ENCODE results near the gene MGRN1.

DNA sequence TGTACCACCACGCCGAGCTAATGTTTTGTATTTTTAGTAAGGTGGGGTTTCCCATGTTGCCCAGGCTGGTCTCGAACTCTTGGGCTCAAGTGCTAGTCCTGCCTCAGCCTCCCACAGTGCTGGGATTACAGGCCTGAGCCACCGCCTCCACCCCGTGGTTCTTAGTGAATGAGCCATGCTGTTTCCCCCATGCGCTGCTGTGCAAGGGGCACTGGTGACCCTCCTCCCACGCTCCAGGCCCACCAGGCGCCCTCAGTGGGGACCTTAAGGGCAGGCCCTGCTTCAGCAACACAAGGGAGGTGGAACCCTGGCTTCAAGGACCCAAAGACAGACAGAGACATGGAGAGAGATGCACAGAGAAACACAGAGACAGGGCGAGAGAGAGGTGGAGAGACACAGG is 53.4 kb downstream of the MGRN1 start:
- TF ChIP-seq, protein P1, sequence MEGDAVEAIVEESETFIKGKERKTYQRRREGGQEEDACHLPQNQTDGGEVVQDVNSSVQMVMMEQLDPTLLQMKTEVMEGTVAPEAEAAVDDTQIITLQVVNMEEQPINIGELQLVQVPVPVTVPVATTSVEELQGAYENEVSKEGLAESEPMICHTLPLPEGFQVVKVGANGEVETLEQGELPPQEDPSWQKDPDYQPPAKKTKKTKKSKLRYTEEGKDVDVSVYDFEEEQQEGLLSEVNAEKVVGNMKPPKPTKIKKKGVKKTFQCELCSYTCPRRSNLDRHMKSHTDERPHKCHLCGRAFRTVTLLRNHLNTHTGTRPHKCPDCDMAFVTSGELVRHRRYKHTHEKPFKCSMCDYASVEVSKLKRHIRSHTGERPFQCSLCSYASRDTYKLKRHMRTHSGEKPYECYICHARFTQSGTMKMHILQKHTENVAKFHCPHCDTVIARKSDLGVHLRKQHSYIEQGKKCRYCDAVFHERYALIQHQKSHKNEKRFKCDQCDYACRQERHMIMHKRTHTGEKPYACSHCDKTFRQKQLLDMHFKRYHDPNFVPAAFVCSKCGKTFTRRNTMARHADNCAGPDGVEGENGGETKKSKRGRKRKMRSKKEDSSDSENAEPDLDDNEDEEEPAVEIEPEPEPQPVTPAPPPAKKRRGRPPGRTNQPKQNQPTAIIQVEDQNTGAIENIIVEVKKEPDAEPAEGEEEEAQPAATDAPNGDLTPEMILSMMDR (IDR thresholded peaks at IDR 0.05; ENCODE audit: insufficient read depth, low read length): no peak
- TF ChIP-seq, protein P2, sequence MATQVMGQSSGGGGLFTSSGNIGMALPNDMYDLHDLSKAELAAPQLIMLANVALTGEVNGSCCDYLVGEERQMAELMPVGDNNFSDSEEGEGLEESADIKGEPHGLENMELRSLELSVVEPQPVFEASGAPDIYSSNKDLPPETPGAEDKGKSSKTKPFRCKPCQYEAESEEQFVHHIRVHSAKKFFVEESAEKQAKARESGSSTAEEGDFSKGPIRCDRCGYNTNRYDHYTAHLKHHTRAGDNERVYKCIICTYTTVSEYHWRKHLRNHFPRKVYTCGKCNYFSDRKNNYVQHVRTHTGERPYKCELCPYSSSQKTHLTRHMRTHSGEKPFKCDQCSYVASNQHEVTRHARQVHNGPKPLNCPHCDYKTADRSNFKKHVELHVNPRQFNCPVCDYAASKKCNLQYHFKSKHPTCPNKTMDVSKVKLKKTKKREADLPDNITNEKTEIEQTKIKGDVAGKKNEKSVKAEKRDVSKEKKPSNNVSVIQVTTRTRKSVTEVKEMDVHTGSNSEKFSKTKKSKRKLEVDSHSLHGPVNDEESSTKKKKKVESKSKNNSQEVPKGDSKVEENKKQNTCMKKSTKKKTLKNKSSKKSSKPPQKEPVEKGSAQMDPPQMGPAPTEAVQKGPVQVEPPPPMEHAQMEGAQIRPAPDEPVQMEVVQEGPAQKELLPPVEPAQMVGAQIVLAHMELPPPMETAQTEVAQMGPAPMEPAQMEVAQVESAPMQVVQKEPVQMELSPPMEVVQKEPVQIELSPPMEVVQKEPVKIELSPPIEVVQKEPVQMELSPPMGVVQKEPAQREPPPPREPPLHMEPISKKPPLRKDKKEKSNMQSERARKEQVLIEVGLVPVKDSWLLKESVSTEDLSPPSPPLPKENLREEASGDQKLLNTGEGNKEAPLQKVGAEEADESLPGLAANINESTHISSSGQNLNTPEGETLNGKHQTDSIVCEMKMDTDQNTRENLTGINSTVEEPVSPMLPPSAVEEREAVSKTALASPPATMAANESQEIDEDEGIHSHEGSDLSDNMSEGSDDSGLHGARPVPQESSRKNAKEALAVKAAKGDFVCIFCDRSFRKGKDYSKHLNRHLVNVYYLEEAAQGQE (IDR thresholded peaks at IDR 0.05; ENCODE audit: insufficient replicate concordance, low read depth): no peak
- no peak for TF ChIP-seq SPI1 (IDR thresholded peaks at IDR 0.05; ENCODE audit: borderline replicate concordance, low read depth)
